Stimulated activated CD8-positive, alpha-beta memory T cell treated with anti-CD3 and anti-CD28 coated beads, Interleukin-2, amount 100 ng/mL, for 1 hour (primary cell): ENCODE results near the gene GPNMB.
"Not testable (repeated sequence)": the region's sequence is repeated elsewhere in the genome, so short reads cannot be mapped to it uniquely, and the experiment has no call there.

Experiments
- DNase-seq, 2 donors: peaks; one replicate each; pipeline ENCODE4 v3.0.0-alpha.2; 2020; ENCODE audit warnings: low read depth in 2 of 2

Gene GPNMB

GRCh38 chr7:23246555-23246954, at the start of gene GPNMB:
Gene GPNMB, plus strand, starts transcription at chr7:23246775. Its CDS starts 83 bp downstream, at chr7:23246858.
- DNase-seq, result no peak

- not testable (repeated sequence) for DNase-seq
Measured at GRCh38 chr7:23197745-23198144, 48.8 kb upstream of the GPNMB start.

GRCh38 chr7:23200331-23200730, 46.2 kb upstream of the GPNMB start:
- DNase-seq, result no peak

- no peak for DNase-seq
Measured at GRCh38 chr7:23204241-23204640, 42.3 kb upstream of the GPNMB start.

GRCh38 chr7:23205577-23205908, 41.0 kb upstream of the GPNMB start:
- DNase-seq, result no peak

- DNase-seq, result no peak
Measured at GRCh38 chr7:23205909-23206767, 40.4 kb upstream of the GPNMB start.

- DNase-seq, result no peak
Measured at GRCh38 chr7:23207021-23207420, 39.6 kb upstream of the GPNMB start.

GRCh38 chr7:23207884-23208283, 38.7 kb upstream of the GPNMB start:
- no peak for DNase-seq

GRCh38 chr7:23208316-23208715, 38.3 kb upstream of the GPNMB start:
- no peak for DNase-seq

GRCh38 chr7:23210506-23210905, 36.1 kb upstream of the GPNMB start:
- DNase-seq, result no peak

GRCh38 chr7:23211589-23211988, 35.0 kb upstream of the GPNMB start:
- DNase-seq, result no peak

- no peak for DNase-seq
Measured at GRCh38 chr7:23212395-23212794, 34.2 kb upstream of the GPNMB start.

GRCh38 chr7:23212841-23213240, 33.7 kb upstream of the GPNMB start:
- DNase-seq, result no peak

- no peak for DNase-seq
Measured at GRCh38 chr7:23213755-23214154, 32.8 kb upstream of the GPNMB start.

GRCh38 chr7:23214423-23214822, 32.2 kb upstream of the GPNMB start:
- DNase-seq, result no peak

- no peak for DNase-seq
Measured at GRCh38 chr7:23214938-23215337, 31.6 kb upstream of the GPNMB start.

GRCh38 chr7:23216021-23216420, 30.6 kb upstream of the GPNMB start:
- DNase-seq, result no peak

- no peak for DNase-seq
Measured at GRCh38 chr7:23218196-23218595, 28.4 kb upstream of the GPNMB start.

- no peak for DNase-seq
Measured at GRCh38 chr7:23220690-23221305, 25.8 kb upstream of the GPNMB start.

GRCh38 chr7:23222439-23223030, 24.0 kb upstream of the GPNMB start:
- no peak for DNase-seq

GRCh38 chr7:23224364-23224763, 22.2 kb upstream of the GPNMB start:
- DNase-seq, result not testable (repeated sequence)

- no peak for DNase-seq
Measured at GRCh38 chr7:23226844-23227450, 19.6 kb upstream of the GPNMB start.

GRCh38 chr7:23228412-23228811, 18.2 kb upstream of the GPNMB start:
- DNase-seq, result no peak
